ENCODE data around the gene BCL11B. TPM values are rescaled to one million over a fixed set of nuclear protein-coding genes. Genes with fewer than 3 reads are reported as not detected.

Gene BCL11B
- total RNA-seq, 1 donor from 2014 or later, result 0.85 TPM

GRCh38 chr14:99318091-99318958 is 46.3 kb upstream of the BCL11B start:
- Histone ChIP-seq H3K4me3 (no peak overlapping the region), H3K4me1 (no peaks in the 10 kb centered on the region), H3K27ac (no peak overlapping the region), H3K36me3 (no peaks in the 10 kb centered on the region), H3K27me3 (no peaks in the 10 kb centered on the region), H3K9me3 (no peaks in the 10 kb centered on the region)
- intact Hi-C loops (cut with DNase I), result no loop called here
- no peak for TF ChIP-seq CTCF (IDR thresholded peaks at IDR 0.05)
- DNase-seq (ENCODE audit: low spot score in 2 of 2), result no peak

GRCh38 chr14:99317231-99318090 is 45.5 kb upstream of the BCL11B start:
- intact Hi-C loops (cut with DNase I), result no loop called here
- no peaks in the 10 kb centered on the region for H3K9me3 ChIP-seq
- H3K27ac ChIP-seq, result no peak overlapping the region
- no peak for TF ChIP-seq CTCF (IDR thresholded peaks at IDR 0.05)
- H3K4me1 ChIP-seq, result no peaks in the 10 kb centered on the region
- H3K4me3 ChIP-seq, result no peak overlapping the region
- no peaks in the 10 kb centered on the region for H3K27me3 ChIP-seq
- H3K36me3 ChIP-seq, result no peaks in the 10 kb centered on the region
- no peak for DNase-seq (ENCODE audit: low spot score in 2 of 2)

GRCh38 chr14:99316281-99317163 is 44.5 kb upstream of the BCL11B start:
- no peak overlapping the region for H3K4me3 ChIP-seq
- DNase-seq (ENCODE audit: low spot score in 2 of 2), result no peak
- no peaks in the 10 kb centered on the region for H3K36me3 ChIP-seq
- H3K4me1 ChIP-seq, result no peaks in the 10 kb centered on the region
- no peaks in the 10 kb centered on the region for H3K9me3 ChIP-seq
- intact Hi-C loops (cut with DNase I), result no loop called here
- no peak for TF ChIP-seq CTCF (IDR thresholded peaks at IDR 0.05)
- no peak overlapping the region for H3K27ac ChIP-seq
- H3K27me3 ChIP-seq, result no peaks in the 10 kb centered on the region

- Histone ChIP-seq H3K27ac (no peak overlapping the region), H3K4me1 (no peaks in the 10 kb centered on the region), H3K9me3 (no peaks in the 10 kb centered on the region), H3K4me3 (no peak overlapping the region), H3K36me3 (no peaks in the 10 kb centered on the region), H3K27me3 (no peaks in the 10 kb centered on the region)
- intact Hi-C loops (cut with DNase I), result no loop called here
- DNase-seq (ENCODE audit: low spot score in 2 of 2), result no peak
- TF ChIP-seq CTCF (IDR thresholded peaks at IDR 0.05), result no peak
These were observed 43.2 kb upstream of the BCL11B start for GRCh38 chr14:99315197-99315596.

- H3K36me3 ChIP-seq, result no peaks in the 10 kb centered on the region
- H3K4me1 ChIP-seq, result no peaks in the 10 kb centered on the region
- DNase-seq (ENCODE audit: low spot score in 2 of 2), result no peak
- TF ChIP-seq CTCF (IDR thresholded peaks at IDR 0.05), result no peak
- no peaks in the 10 kb centered on the region for H3K9me3 ChIP-seq
- intact Hi-C loops (cut with DNase I), result no loop called here
- H3K27ac ChIP-seq, result no peak overlapping the region
- H3K4me3 ChIP-seq, result no peak overlapping the region
- no peaks in the 10 kb centered on the region for H3K27me3 ChIP-seq
These were observed 42.6 kb upstream of the BCL11B start for GRCh38 chr14:99314623-99315022.
